DMS53 treated with DMSO at 0.1 percent for 48 hours (cell line): ENCODE results near the gene PCSK5.

Experiments
- DNase-seq: peaks from one replicate; lab custom pipeline; 2025; ENCODE audit not compliant: unreplicated experiment; lab: John Stamatoyannopoulos, UW

The PCSK5 gene

GRCh38 chr9:76115396-76115795, 224.9 kb downstream of the PCSK5 start:
- no peak for DNase-seq

GRCh38 chr9:76115982-76116646, 225.6 kb downstream of the PCSK5 start:
- no peak for DNase-seq

GRCh38 chr9:76116913-76117312, 226.4 kb downstream of the PCSK5 start:
- DNase-seq = no peak

- no peak for DNase-seq
Measured at GRCh38 chr9:76127637-76128036, 237.2 kb downstream of the PCSK5 start.

GRCh38 chr9:76135902-76136301, 245.4 kb downstream of the PCSK5 start:
- peak; percentile 31 for DNase-seq

GRCh38 chr9:76136986-76137385, 246.5 kb downstream of the PCSK5 start:
- peak; percentile 25 for DNase-seq

- DNase-seq = no peak
Measured at GRCh38 chr9:76137931-76138330, 247.5 kb downstream of the PCSK5 start.

- DNase-seq = no peak
Measured at GRCh38 chr9:76138360-76138759, 247.9 kb downstream of the PCSK5 start.

- no peak for DNase-seq
Measured at GRCh38 chr9:76143834-76144233, 253.4 kb downstream of the PCSK5 start.

GRCh38 chr9:76150013-76150412, 259.5 kb downstream of the PCSK5 start:
- no peak for DNase-seq

- no peak for DNase-seq
Measured at GRCh38 chr9:76151267-76151666, 260.8 kb downstream of the PCSK5 start.

- no peak for DNase-seq
Measured at GRCh38 chr9:76153339-76153738, 262.9 kb downstream of the PCSK5 start.

- no peak for DNase-seq
Measured at GRCh38 chr9:76153902-76154629, 263.6 kb downstream of the PCSK5 start.

- no peak for DNase-seq
Measured at GRCh38 chr9:76155361-76155760, 264.9 kb downstream of the PCSK5 start.

GRCh38 chr9:76158713-76159112, 268.2 kb downstream of the PCSK5 start:
- no peak for DNase-seq

GRCh38 chr9:76159293-76159926, 268.9 kb downstream of the PCSK5 start:
- no peak for DNase-seq

GRCh38 chr9:76161106-76161505, 270.6 kb downstream of the PCSK5 start:
- DNase-seq = no peak

GRCh38 chr9:76161541-76161940, 271.1 kb downstream of the PCSK5 start:
- DNase-seq = no peak

GRCh38 chr9:76162086-76162730, 271.7 kb downstream of the PCSK5 start:
- no peak for DNase-seq

- DNase-seq = no peak
Measured at GRCh38 chr9:76162751-76163500, 272.5 kb downstream of the PCSK5 start.

- DNase-seq = no peak
Measured at GRCh38 chr9:76166526-76166925, 276.1 kb downstream of the PCSK5 start.
